GM18519 (cell line): Measurements from ENCODE around the gene GJC2.
"Not testable (repeated sequence)": the region's sequence is repeated elsewhere in the genome, so short reads cannot be mapped to it uniquely, and the experiment has no call there.

Experiments
- ATAC-seq: cut with Tn5 transposase; IDR thresholded peaks from one replicate; pipeline ENCODE4 v1.9.1; 2021; ENCODE audit warnings: mild to moderate bottlenecking, moderate library complexity; ENCODE audit not compliant: unreplicated experiment, low FRiP score

Gene GJC2

GRCh38 chr1:228168563-228169270 is 19.0 kb downstream of the GJC2 start:
- ATAC-seq, result no peak

GRCh38 chr1:228169345-228169744 is 19.6 kb downstream of the GJC2 start:
- no peak for ATAC-seq

- ATAC-seq, result no peak
These were observed 20.9 kb downstream of the GJC2 start for GRCh38 chr1:228170666-228171065.

- ATAC-seq, result no peak
These were observed 21.6 kb downstream of the GJC2 start for GRCh38 chr1:228171221-228171891.

- no peak for ATAC-seq
These were observed 23.1 kb downstream of the GJC2 start for GRCh38 chr1:228172591-228173527.

- not testable (repeated sequence) for ATAC-seq
These were observed 24.1 kb downstream of the GJC2 start for GRCh38 chr1:228173528-228174481.

- no peak for ATAC-seq
These were observed 25.0 kb downstream of the GJC2 start for GRCh38 chr1:228174482-228175315.

GRCh38 chr1:228175316-228176023 is 25.7 kb downstream of the GJC2 start:
- ATAC-seq, result no peak

GRCh38 chr1:228176024-228176395 is 26.3 kb downstream of the GJC2 start:
- no peak for ATAC-seq

- no peak for ATAC-seq
These were observed 26.9 kb downstream of the GJC2 start for GRCh38 chr1:228176461-228177182.

- no peak for ATAC-seq
These were observed 27.4 kb downstream of the GJC2 start for GRCh38 chr1:228177183-228177475.

- no peak for ATAC-seq
These were observed 28.3 kb downstream of the GJC2 start for GRCh38 chr1:228177721-228178710.

- ATAC-seq, result no peak
These were observed 29.3 kb downstream of the GJC2 start for GRCh38 chr1:228178737-228179684.

GRCh38 chr1:228180271-228180958 is 30.7 kb downstream of the GJC2 start:
- ATAC-seq, result no peak

- no peak for ATAC-seq
These were observed 31.4 kb downstream of the GJC2 start for GRCh38 chr1:228180959-228181644.
